DOHH2 (cell line): ENCODE data around the gene TMEM9B.

Experiments used
- CTCF ChIP-seq: fragments of 200-600 bp; sonication (generic); IDR thresholded peaks from one replicate; pipeline ENCODE4 v1.5.1; 2014; ENCODE audit warnings: antibody characterized with exemption, mild to moderate bottlenecking, low read depth, low read length; ENCODE audit not compliant: poor library complexity, severe bottlenecking
- EZH2phosphoT487 ChIP-seq: fragments of 200-600 bp; sonication (generic); IDR thresholded peaks from 2 replicates; pipeline ENCODE4 v1.6.1; 2017; ENCODE audit warnings: borderline replicate concordance, mild to moderate bottlenecking, antibody characterized with exemption, low read length, moderate library complexity, mixed read lengths

GRCh38 chr11:9005087-9005486 lies 40.8 kb upstream of the TMEM9B start:
- no peak for TF ChIP-seq CTCF
- TF ChIP-seq EZH2phosphoT487, result no peak
